BJ (cell line): ENCODE measurements around the gene LDLRAP1. TPM values are rescaled to one million over a fixed set of nuclear protein-coding genes. Genes with fewer than 3 reads are reported as not detected.

Source experiments
- CTCF ChIA-PET: fragments of 350-600 bp; formaldehyde crosslinking; extraction: SDS; loops from one replicate; lab custom pipeline; 2021; ENCODE audit warnings: antibody characterized with exemption, inconsistent platforms; lab: Yijun Ruan, JAX
- POLR2A ChIA-PET: fragments of 300-600 bp; sonication (Branson Sonifier 250); formaldehyde crosslinking; extraction: SDS; loops from one replicate; lab custom pipeline; 2021; ENCODE audit warnings: antibody characterized with exemption; lab: Charles Lee
- DNase-seq: peaks from one replicate; pipeline ENCODE4 v3.0.0-alpha.2; 2011; ENCODE audit warnings: low read depth
- H3K27me3 ChIP-seq: 2 replicates; pipeline ENCODE4 v1.6.0; 2011; ENCODE audit warnings: low read length; ENCODE audit not compliant: control insufficient read depth, insufficient read depth
- H3K36me3 ChIP-seq: 2 replicates; pipeline ENCODE4 v1.5.1; 2011; ENCODE audit warnings: low read length; ENCODE audit not compliant: control insufficient read depth, insufficient read depth
- H3K4me3 ChIP-seq: 2 replicates; pipeline ENCODE4 v1.5.1; 2011; ENCODE audit warnings: low read depth, mild to moderate bottlenecking, control low read depth, low read length
- CTCF ChIP-seq: IDR thresholded peaks from 2 replicates; pipeline ENCODE4 v1.5.1; 2011; ENCODE audit warnings: low read depth, mild to moderate bottlenecking, control low read depth, inconsistent platforms, low read length, moderate library complexity; ENCODE audit not compliant: insufficient read depth
- polyA plus RNA-seq: library from polyadenylated mRNA; depleted of rRNA; stranded (reverse); fragments of >200 nt; gene quantifications from 2 replicates; pipeline ENCODE4 v1.2.3, GENCODE V29; 2011

Gene LDLRAP1
- polyA plus RNA-seq, 1 experiment = 27.2 TPM

GRCh38 chr1:25541425-25541824 is 2.0 kb upstream of the LDLRAP1 start:
- DNase-seq = no peak
- ChIA-PET POLR2A (no interaction called here), CTCF (interaction anchor here (1.4 kb wide), 1 partner anchor 10 kb away, joined by 4 read pairs; no protein-coding TSS in a partner anchor)
- Histone ChIP-seq H3K4me3 (no peak overlapping the region), H3K36me3 (no peaks in the 10 kb centered on the region), H3K27me3 (peaks cover 3% of the 10 kb centered on the region; the same call in 1 of the 2 replicates)
- TF ChIP-seq CTCF = no peak

- ChIA-PET CTCF (interaction anchor here (1.0 to 1.4 kb wide), 2 partner anchors 10 to 21 kb away, joined by 3 to 4 read pairs; no protein-coding TSS in a partner anchor), POLR2A (no interaction called here)
- no peak for TF ChIP-seq CTCF
- Histone ChIP-seq H3K4me3 (no peak overlapping the region), H3K36me3 (no peaks in the 10 kb centered on the region), H3K27me3 (peaks cover 3% of the 10 kb centered on the region; the same call in 1 of the 2 replicates)
- DNase-seq = no peak
Measured at GRCh38 chr1:25541889-25542658, 1.3 kb upstream of the LDLRAP1 start.

GRCh38 chr1:25543005-25543424 is 391 bp upstream of the LDLRAP1 start:
- CTCF ChIA-PET = interaction anchor here (0.7 to 1.0 kb wide), 2 partner anchors 22 to 28 kb away, joined by 3 read pairs; no protein-coding TSS in a partner anchor
- TF ChIP-seq CTCF = no peak
- Histone ChIP-seq H3K36me3 (no peaks in the 10 kb centered on the region), H3K27me3 (peaks cover 3% of the 10 kb centered on the region; the same call in 1 of the 2 replicates), H3K4me3 (peak overlapping the region; percentile 23; the same call in 1 of the 2 replicates)
- POLR2A ChIA-PET = interaction anchor here (0.7 kb wide), 1 partner anchor 13 kb away, joined by 3 read pairs; no protein-coding TSS in a partner anchor
- DNase-seq = no peak

- Histone ChIP-seq H3K4me3 (peak overlapping the region; percentile 70), H3K36me3 (no peaks in the 10 kb centered on the region), H3K27me3 (peaks cover 3% of the 10 kb centered on the region; the same call in 1 of the 2 replicates)
- no peak for DNase-seq
- CTCF ChIA-PET = interaction anchor here (0.8 to 1.0 kb wide), 2 partner anchors 22 to 65 kb away, joined by 3 read pairs; no protein-coding TSS in a partner anchor
- POLR2A ChIA-PET = interaction anchor here (0.6 kb wide), 1 partner anchor 24 kb away, joined by 3 read pairs; no protein-coding TSS in a partner anchor
- TF ChIP-seq CTCF = no peak
Measured at GRCh38 chr1:25544243-25544764, 898 bp downstream of the LDLRAP1 start.

- DNase-seq = no peak
- Histone ChIP-seq H3K27me3 (peaks cover 3% of the 10 kb centered on the region; the same call in 1 of the 2 replicates), H3K36me3 (no peaks in the 10 kb centered on the region), H3K4me3 (peak overlapping the region; percentile 70)
- ChIA-PET CTCF (interaction anchor here (0.7 kb wide), 1 partner anchor 24 kb away, joined by 3 read pairs; no protein-coding TSS in a partner anchor), POLR2A (no interaction called here)
- no peak for TF ChIP-seq CTCF
Measured at GRCh38 chr1:25544819-25545218, 1.4 kb downstream of the LDLRAP1 start.
